SK-N-SH (cell line): ENCODE data around the gene ASPG.

Source experiments
- EP300 ChIP-seq, 2 experiments: IDR thresholded peaks; 2 replicates each; pipeline versions ENCODE4 v1.4.0 to v1.6.1; 2012; ENCODE audit warnings: borderline replicate concordance in 1 of 2, low read depth in 1 of 2, low read length in 1 of 2
- EZH2phosphoT487 ChIP-seq: fragments of 200-600 bp; sonication (generic); IDR thresholded peaks from 2 replicates; pipeline ENCODE4 v1.6.1; 2017; ENCODE audit warnings: low read depth, mixed run types, mild to moderate bottlenecking, antibody characterized with exemption, moderate library complexity, borderline replicate concordance
- FOXJ3 ChIP-seq: sonication (generic); formaldehyde crosslinking; IDR thresholded peaks from 2 replicates; pipeline ENCODE4 v1.5.1; 2020; ENCODE audit warnings: mild to moderate bottlenecking, missing genetic modification reagents
- GATA2 ChIP-seq: sonication (generic); formaldehyde crosslinking; IDR thresholded peaks from 2 replicates; pipeline ENCODE4 v1.5.0; 2020; ENCODE audit warnings: mild to moderate bottlenecking, missing genetic modification reagents
- JUND ChIP-seq: IDR thresholded peaks from 2 replicates; pipeline ENCODE4 v1.4.0; 2012
- POLR2AphosphoS5 ChIP-seq: IDR thresholded peaks from 2 replicates; pipeline ENCODE4 v1.6.1; 2012; ENCODE audit warnings: low read depth, low read length
- RAD21 ChIP-seq: IDR thresholded peaks from 2 replicates; pipeline ENCODE4 v1.6.1; 2012; ENCODE audit warnings: mild to moderate bottlenecking, low read length
- RFX5 ChIP-seq: IDR thresholded peaks from 2 replicates; pipeline ENCODE4 v1.6.1; 2012; ENCODE audit warnings: mild to moderate bottlenecking, improper control_type of control experiment, low read length
- TAF1 ChIP-seq: IDR thresholded peaks from 2 replicates; pipeline ENCODE4 v1.6.1; 2012; ENCODE audit warnings: low read depth, mild to moderate bottlenecking, low read length, moderate library complexity, borderline replicate concordance
- TF ChIP-seq, protein P1 (sequence below): fragments of 200-600 bp; sonication (generic); IDR thresholded peaks from 2 replicates; pipeline ENCODE4 v1.6.1; 2017; ENCODE audit warnings: antibody characterized with exemption, mild to moderate bottlenecking, moderate library complexity

DNA sequence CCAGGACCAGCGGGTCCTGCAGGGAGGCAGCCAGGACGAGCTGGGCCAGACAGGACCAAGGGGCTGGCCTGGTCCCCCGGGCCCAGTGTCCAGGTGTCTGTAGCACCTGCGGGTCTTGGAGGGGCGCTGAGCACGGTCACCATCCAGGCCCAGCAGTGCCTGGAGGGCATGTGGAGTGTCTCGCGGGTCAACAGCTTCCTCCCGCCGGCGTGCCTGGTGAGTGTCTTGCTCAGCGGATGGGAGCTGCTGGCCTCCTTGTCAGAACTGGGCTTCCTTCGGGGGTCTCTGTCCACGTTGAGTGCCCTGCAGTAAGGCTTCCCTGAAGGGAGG is 66.7 kb downstream of the ASPG start:
- TF ChIP-seq FOXJ3 (CRISPR knock-in tag) (no peak), EZH2phosphoT487 (no peak), JUND (no peak), RAD21 (no peak), TAF1 (no peak), RFX5 (no peak), EP300 (IDR thresholded peaks at IDR 0.05; ENCODE audit: borderline replicate concordance in 1 of 2, low read depth in 1 of 2, low read length in 1 of 2) (no peak), GATA2 (CRISPR knock-in tag) (no peak), POLR2AphosphoS5 (no peak)
- TF ChIP-seq, protein P1, sequence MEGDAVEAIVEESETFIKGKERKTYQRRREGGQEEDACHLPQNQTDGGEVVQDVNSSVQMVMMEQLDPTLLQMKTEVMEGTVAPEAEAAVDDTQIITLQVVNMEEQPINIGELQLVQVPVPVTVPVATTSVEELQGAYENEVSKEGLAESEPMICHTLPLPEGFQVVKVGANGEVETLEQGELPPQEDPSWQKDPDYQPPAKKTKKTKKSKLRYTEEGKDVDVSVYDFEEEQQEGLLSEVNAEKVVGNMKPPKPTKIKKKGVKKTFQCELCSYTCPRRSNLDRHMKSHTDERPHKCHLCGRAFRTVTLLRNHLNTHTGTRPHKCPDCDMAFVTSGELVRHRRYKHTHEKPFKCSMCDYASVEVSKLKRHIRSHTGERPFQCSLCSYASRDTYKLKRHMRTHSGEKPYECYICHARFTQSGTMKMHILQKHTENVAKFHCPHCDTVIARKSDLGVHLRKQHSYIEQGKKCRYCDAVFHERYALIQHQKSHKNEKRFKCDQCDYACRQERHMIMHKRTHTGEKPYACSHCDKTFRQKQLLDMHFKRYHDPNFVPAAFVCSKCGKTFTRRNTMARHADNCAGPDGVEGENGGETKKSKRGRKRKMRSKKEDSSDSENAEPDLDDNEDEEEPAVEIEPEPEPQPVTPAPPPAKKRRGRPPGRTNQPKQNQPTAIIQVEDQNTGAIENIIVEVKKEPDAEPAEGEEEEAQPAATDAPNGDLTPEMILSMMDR, result no peak
